KBM-7 (cell line): ENCODE data around the gene AUP1.

ENCODE experiments used
- DNase-seq: peaks from one replicate; pipeline ENCODE4 v3.0.0-alpha.2; 2015
- in situ Hi-C: fragments of 300-500 bp; cut with MboI; formaldehyde crosslinking; loops from 2 replicates; pipeline ENCODE4 v1.14.3; 2020; ENCODE audit warnings: low sequenced_read_pairs, low pct_unique_long_range_greater_than_20kb, mixed read lengths

Gene AUP1

GRCh38 chr2:74516650-74517049 lies 12.9 kb downstream of the AUP1 start:
- in situ Hi-C loops, result no loop called here
- no peak for DNase-seq

GRCh38 chr2:74515981-74516633 lies 13.4 kb downstream of the AUP1 start:
- DNase-seq, result no peak
- in situ Hi-C loops, result no loop called here

- in situ Hi-C loops, result no loop called here
- no peak for DNase-seq
Measured at GRCh38 chr2:74515271-74515980, 14.1 kb downstream of the AUP1 start.

GRCh38 chr2:74514368-74515270 lies 14.9 kb downstream of the AUP1 start, which contains the start of gene TLX2:
TSS of gene TLX2 (plus strand) at chr2:74514450. CDS start at chr2:74514807, 357 bp downstream.
- in situ Hi-C loops, result no loop called here
- DNase-seq, result no peak

- DNase-seq, result no peak
- in situ Hi-C loops, result no loop called here
Measured at GRCh38 chr2:74513605-74514367, 15.7 kb downstream of the AUP1 start.

- in situ Hi-C loops, result no loop called here
- no peak for DNase-seq
Measured at GRCh38 chr2:74512744-74513604, 16.5 kb downstream of the AUP1 start.

DNA sequence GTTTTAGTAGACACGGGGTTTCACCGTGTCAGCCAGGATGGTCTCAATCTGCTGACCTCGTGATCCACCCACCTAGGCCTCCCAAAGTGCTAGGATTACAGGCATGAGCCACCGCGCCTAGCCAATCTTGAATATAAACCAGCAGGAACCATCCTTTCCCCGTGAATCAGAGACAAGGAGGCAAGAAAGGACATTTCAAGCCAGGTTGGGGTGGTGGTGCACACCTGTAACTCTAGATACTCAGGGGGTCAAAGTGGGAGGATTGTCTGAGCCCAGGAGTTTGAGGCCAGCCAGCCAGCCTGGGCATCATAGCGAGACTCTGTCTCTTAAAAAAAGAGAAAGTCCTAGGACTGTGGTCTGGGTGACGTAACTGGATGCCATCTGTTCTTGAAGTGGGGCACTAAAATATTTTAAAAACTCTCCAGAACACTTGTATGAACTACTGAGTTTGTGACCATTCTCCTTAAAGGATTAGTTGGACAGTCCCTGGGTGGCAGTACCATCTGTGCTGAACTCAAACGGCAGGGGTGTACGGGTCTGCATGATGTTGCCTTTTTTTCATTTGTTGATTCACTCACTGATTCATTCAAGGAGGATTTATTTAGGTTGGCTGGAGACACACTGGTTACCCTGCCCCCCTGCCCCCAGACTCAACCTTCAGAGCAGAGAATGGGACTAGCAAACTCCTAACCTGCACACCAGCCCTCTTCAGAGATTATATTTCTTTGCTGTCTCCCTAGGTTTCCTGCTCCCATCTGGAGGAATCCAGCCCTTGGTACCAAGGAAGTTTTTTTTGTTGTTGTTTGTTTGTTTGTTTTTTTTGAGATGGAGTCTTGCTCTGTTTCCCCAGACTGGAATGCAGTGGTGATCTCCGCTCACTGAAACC lies 18.2 kb downstream of the AUP1 start:
- in situ Hi-C loops, result no loop called here
- no peak for DNase-seq

DNA sequence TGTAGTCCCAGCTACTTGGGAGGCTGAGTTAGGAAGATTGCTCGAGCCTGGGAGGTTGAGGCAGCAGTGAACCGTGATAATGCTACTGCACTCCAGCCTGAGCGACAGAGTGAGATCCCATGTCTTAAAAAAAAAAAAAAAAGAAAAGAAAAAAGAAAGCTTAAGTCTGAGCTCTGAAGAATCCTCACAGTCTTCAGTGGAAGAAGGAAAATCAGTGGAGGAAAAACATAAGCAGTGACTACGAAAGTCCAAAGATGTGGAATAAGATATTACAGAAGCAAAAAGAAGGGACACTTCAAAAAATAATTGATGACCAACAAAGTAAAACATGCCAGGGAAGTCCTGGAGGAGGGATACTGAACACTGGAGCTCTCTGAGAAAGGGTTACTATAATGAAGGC lies 19.2 kb downstream of the AUP1 start:
- in situ Hi-C loops, result no loop called here
- no peak for DNase-seq

- DNase-seq, result no peak
Measured at GRCh38 chr2:74507926-74508520, 21.5 kb downstream of the AUP1 start.

DNA sequence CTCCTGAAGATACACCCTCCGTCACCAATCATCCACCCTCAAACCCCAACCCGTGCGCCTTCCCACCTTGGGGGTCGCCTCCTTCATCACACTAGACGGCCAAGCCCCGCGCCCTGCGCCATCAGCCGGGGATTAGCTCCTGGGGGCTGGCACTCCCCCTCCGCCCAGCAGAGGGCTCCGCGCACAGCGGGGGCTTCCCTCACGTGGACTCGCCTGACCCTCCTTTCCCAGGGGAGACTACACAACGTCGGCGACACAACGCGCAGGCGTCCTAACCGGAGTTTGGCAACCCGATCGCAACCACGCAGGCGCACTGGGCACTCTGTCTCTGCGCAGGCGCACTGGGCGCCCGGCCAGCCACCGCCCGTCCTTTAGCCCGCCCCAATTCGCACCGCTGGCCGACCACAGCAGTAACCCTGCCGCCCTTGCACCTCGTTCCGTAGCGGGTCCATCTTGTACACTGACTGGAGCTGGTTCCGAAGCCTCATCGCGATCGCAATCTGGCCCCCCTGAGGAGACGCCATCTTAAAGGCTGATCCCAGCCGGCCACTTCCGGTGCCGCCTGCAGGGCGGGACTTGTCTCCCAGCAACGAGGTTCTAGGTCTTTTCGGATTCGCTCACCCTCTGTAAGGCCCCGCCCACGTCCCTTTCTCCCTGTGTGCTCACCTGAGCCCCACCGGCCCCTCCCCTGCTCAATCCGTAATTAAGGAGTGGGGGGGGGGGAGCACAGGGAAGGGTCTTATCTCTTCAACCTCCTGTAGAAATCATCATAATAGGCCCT lies 22.2 kb downstream of the AUP1 start, which contains the start of gene PCGF1:
TSS of gene PCGF1 (minus strand) at position 551 of the 781 bp plus-strand sequence. CDS start at position 524, 27 bp downstream.
- DNase-seq, result peak; percentile 97
- in situ Hi-C loops, result no loop called here

More at GRCh38 chr2:74507926-74508520, 21.5 kb downstream of the AUP1 start:
- in situ Hi-C loops, result no loop called here

GRCh38 chr2:74505448-74506246 lies 23.9 kb downstream of the AUP1 start:
- no peak for DNase-seq
- in situ Hi-C loops, result no loop called here

- no peak for DNase-seq
- in situ Hi-C loops, result no loop called here
Measured at GRCh38 chr2:74504591-74504990, 24.9 kb downstream of the AUP1 start.

GRCh38 chr2:74503506-74504475 lies 25.7 kb downstream of the AUP1 start:
- no peak for DNase-seq
- in situ Hi-C loops, result no loop called here
